Measurements from ENCODE around the gene CDK17. TPM values are rescaled to one million over a fixed set of nuclear protein-coding genes. Genes with fewer than 3 reads are reported as not detected.

The CDK17 gene
- total and polyA plus RNA-seq, 2 donors (not counting 1 experiment from before 2014, with no cell fraction given) = 15.6 to 87.8 TPM

- Mint-ChIP-seq H3K4me1 (peaks cover 36% of the 10 kb centered on the region), H3K4me3 (no peak overlapping the region), H3K27ac (no peak overlapping the region), H3K27me3 (no peaks in the 10 kb centered on the region), H3K9me3 (ENCODE audit: insufficient read depth) (no peaks in the 10 kb centered on the region)
- Histone ChIP-seq H3K4me3 (ENCODE audit: control extremely low read depth in 1 of 5, extremely low read depth in 1 of 5, insufficient read depth in 1 of 5, low read depth in 2 of 5, low read length in 4 of 5) (no peak overlapping the region), H3K36me3 (replicated peaks in 1 of 2; ENCODE audit: control extremely low read depth in 1 of 2, control insufficient read depth in 1 of 2, extremely low read depth in 1 of 2, insufficient read depth in 2 of 2, low read length in 1 of 2) (peaks cover 0 to 47% of the 10 kb centered on the region in 2 experiments), H3K9ac (ENCODE audit: low read length) (no peak overlapping the region), H3K9me3 (ENCODE audit: control extremely low read depth in 1 of 3, control insufficient read depth in 2 of 3, insufficient read depth in 1 of 3, low read length in 2 of 3) (peaks cover 0 to under 1% (median 0%) of the 10 kb centered on the region in 3 donors), H3K4me2 (replicated peaks; ENCODE audit: low read depth, low read length, poor library complexity, severe bottlenecking) (no peak overlapping the region), H3K27me3 (replicated peaks in 1 of 4; ENCODE audit: control extremely low read depth in 1 of 4, control insufficient read depth in 3 of 4, insufficient read depth in 4 of 4, low read length in 3 of 4) (no peaks in the 10 kb centered on the region), H2AFZ (ENCODE audit: insufficient read depth, low read depth, low read length, poor library complexity, severe bottlenecking) (no peak overlapping the region), H3K79me2 (ENCODE audit: control insufficient read depth, insufficient read depth, low read length) (peaks cover 95% of the 10 kb centered on the region), H3K27ac (ENCODE audit: low read length in 2 of 2) (peak overlapping the region; percentile 25 to 47), H3K4me1 (ENCODE audit: control insufficient read depth in 2 of 2, insufficient read depth in 2 of 2, low read length in 2 of 2) (peaks cover 0 to 6% of the 10 kb centered on the region in 2 donors), H4K20me1 (ENCODE audit: control insufficient read depth, insufficient read depth, low read length, poor library complexity, severe bottlenecking) (peaks cover 63% of the 10 kb centered on the region)
- ATAC-seq (ENCODE audit: low read depth) (no peak), DNase-seq (no peak)
- WGBS (ENCODE audit: insufficient coverage) = 83% methylated on average over 2 of the region's 4 CpGs
- ChIA-PET POLR2A (no interaction called here), CTCF (no interaction called here)
- TF ChIP-seq, protein P1, sequence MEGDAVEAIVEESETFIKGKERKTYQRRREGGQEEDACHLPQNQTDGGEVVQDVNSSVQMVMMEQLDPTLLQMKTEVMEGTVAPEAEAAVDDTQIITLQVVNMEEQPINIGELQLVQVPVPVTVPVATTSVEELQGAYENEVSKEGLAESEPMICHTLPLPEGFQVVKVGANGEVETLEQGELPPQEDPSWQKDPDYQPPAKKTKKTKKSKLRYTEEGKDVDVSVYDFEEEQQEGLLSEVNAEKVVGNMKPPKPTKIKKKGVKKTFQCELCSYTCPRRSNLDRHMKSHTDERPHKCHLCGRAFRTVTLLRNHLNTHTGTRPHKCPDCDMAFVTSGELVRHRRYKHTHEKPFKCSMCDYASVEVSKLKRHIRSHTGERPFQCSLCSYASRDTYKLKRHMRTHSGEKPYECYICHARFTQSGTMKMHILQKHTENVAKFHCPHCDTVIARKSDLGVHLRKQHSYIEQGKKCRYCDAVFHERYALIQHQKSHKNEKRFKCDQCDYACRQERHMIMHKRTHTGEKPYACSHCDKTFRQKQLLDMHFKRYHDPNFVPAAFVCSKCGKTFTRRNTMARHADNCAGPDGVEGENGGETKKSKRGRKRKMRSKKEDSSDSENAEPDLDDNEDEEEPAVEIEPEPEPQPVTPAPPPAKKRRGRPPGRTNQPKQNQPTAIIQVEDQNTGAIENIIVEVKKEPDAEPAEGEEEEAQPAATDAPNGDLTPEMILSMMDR (IDR thresholded peaks at IDR 0.05) = no peak
- no peak for TF ChIP-seq EZH2 (IDR thresholded peaks at IDR 0.05; ENCODE audit: borderline replicate concordance, insufficient read depth, low read depth, low read length, poor library complexity, severe bottlenecking)
- intact Hi-C loops (cut with micrococcal nuclease) = no loop called here
These were observed 158.8 kb downstream of the CDK17 start for GRCh38 chr12:96241431-96241830.

DNA sequence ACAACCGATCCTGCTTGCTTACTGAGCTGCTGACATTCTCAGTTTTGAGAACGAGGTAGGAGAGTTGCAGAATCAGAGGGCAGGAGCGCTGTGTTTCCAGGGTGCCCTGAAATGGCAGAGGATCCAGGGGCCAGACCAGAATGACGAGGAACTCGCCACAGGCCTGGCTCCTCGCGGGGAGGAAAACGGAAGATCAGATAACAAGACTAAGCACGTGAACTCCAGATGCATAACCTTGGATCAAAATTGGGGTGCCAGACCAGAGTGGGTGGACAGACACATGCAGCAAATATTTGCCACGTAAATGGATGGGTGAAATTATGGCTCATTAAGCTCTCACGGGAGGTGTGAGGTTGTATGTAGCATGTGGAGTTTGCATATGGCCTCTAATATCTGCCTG is 159.6 kb downstream of the CDK17 start:
- Histone ChIP-seq H3K4me2 (replicated peaks; ENCODE audit: low read depth, low read length, poor library complexity, severe bottlenecking) (no peak overlapping the region), H3K4me3 (ENCODE audit: control extremely low read depth in 1 of 5, extremely low read depth in 1 of 5, insufficient read depth in 1 of 5, low read depth in 2 of 5, low read length in 4 of 5) (no peak overlapping the region), H3K4me1 (ENCODE audit: control insufficient read depth in 2 of 2, insufficient read depth in 2 of 2, low read length in 2 of 2) (peaks cover 0 to 6% of the 10 kb centered on the region in 2 donors), H3K79me2 (ENCODE audit: control insufficient read depth, insufficient read depth, low read length) (peaks cover 94% of the 10 kb centered on the region), H3K27me3 (replicated peaks in 1 of 4; ENCODE audit: control extremely low read depth in 1 of 4, control insufficient read depth in 3 of 4, insufficient read depth in 4 of 4, low read length in 3 of 4) (no peaks in the 10 kb centered on the region), H3K9me3 (ENCODE audit: control extremely low read depth in 1 of 3, control insufficient read depth in 2 of 3, insufficient read depth in 1 of 3, low read length in 2 of 3) (peaks cover 0 to 5% (median 0%) of the 10 kb centered on the region in 3 donors), H3K27ac (ENCODE audit: low read length in 2 of 2) (no peak overlapping the region), H2AFZ (ENCODE audit: insufficient read depth, low read depth, low read length, poor library complexity, severe bottlenecking) (no peak overlapping the region), H3K9ac (ENCODE audit: low read length) (no peak overlapping the region), H3K36me3 (replicated peaks in 1 of 2; ENCODE audit: control extremely low read depth in 1 of 2, control insufficient read depth in 1 of 2, extremely low read depth in 1 of 2, insufficient read depth in 2 of 2, low read length in 1 of 2) (peaks cover 0 to 49% of the 10 kb centered on the region in 2 experiments), H4K20me1 (ENCODE audit: control insufficient read depth, insufficient read depth, low read length, poor library complexity, severe bottlenecking) (peaks cover 63% of the 10 kb centered on the region)
- Mint-ChIP-seq H3K9me3 (ENCODE audit: insufficient read depth) (no peaks in the 10 kb centered on the region), H3K4me1 (peaks cover 41% of the 10 kb centered on the region), H3K27me3 (no peaks in the 10 kb centered on the region), H3K27ac (no peak overlapping the region), H3K4me3 (no peak overlapping the region)
- ChIA-PET POLR2A (no interaction called here), CTCF (no interaction called here)
- TF ChIP-seq EZH2 (IDR thresholded peaks at IDR 0.05; ENCODE audit: borderline replicate concordance, insufficient read depth, low read depth, low read length, poor library complexity, severe bottlenecking) = no peak
- TF ChIP-seq, protein P1 (IDR thresholded peaks at IDR 0.05) = no peak
- ATAC-seq (ENCODE audit: low read depth) (no peak), DNase-seq (no peak)
- WGBS (ENCODE audit: insufficient coverage) = 80% methylated on average over 10 of the region's 11 CpGs
- intact Hi-C loops (cut with micrococcal nuclease) = no loop called here

Data from B cell (primary cell).